Liver (tissue), 9 donors: Measurements from ENCODE around the gene SETD1B. TPM values are rescaled to one million over a fixed set of nuclear protein-coding genes. Genes with fewer than 3 reads are reported as not detected.

Source experiments
- DNase-seq: peaks from one replicate; pipeline ENCODE4 v3.0.0-alpha.2; 2017; ENCODE audit warnings: low spot score
- H3K27ac ChIP-seq, 2 donors: one replicate each; pipeline ENCODE4 v1.7.0; 2013; ENCODE audit warnings: inconsistent platforms in 2 of 2, low read length in 2 of 2, control low read depth in 1 of 2, low read depth in 1 of 2, mild to moderate bottlenecking in 1 of 2
- H3K27me3 ChIP-seq, 4 donors: one replicate each; pipeline versions ENCODE4 v1.6.1 to v1.7.0; 2013; ENCODE audit warnings: low read length in 3 of 4, inconsistent platforms in 1 of 4, mild to moderate bottlenecking in 1 of 4, moderate library complexity in 1 of 4; ENCODE audit not compliant: control insufficient read depth in 4 of 4, insufficient read depth in 4 of 4
- H3K36me3 ChIP-seq, 4 donors: one replicate each; pipeline versions ENCODE4 v1.6.1 to v1.7.0; 2013; ENCODE audit warnings: low read length in 3 of 4, mild to moderate bottlenecking in 3 of 4, low read depth in 1 of 4, moderate library complexity in 1 of 4; ENCODE audit not compliant: control insufficient read depth in 4 of 4, insufficient read depth in 3 of 4
- H3K4me1 ChIP-seq, 4 donors: one replicate each; pipeline versions ENCODE4 v1.6.1 to v1.7.0; 2013; ENCODE audit warnings: low read length in 3 of 4, mild to moderate bottlenecking in 3 of 4, moderate library complexity in 1 of 4; ENCODE audit not compliant: control insufficient read depth in 4 of 4, insufficient read depth in 4 of 4
- H3K4me3 ChIP-seq, 3 donors: one replicate each; pipeline versions ENCODE4 v1.6.1 to v1.7.0; 2013; ENCODE audit warnings: low read length in 3 of 3, control low read depth in 1 of 3, low read depth in 1 of 3, mild to moderate bottlenecking in 1 of 3
- H3K9ac ChIP-seq, 2 donors: one replicate each; pipeline ENCODE4 v1.7.0; 2013; ENCODE audit warnings: low read length in 2 of 2, mild to moderate bottlenecking in 2 of 2, moderate library complexity in 2 of 2, control low read depth in 1 of 2, low read depth in 1 of 2
- H3K9me3 ChIP-seq, 4 donors: one replicate each; pipeline versions ENCODE4 v1.6.1 to v1.7.0; 2013; ENCODE audit warnings: low read length in 3 of 4; ENCODE audit not compliant: control insufficient read depth in 4 of 4
- ATF3 ChIP-seq: IDR thresholded peaks from 2 replicates; pipeline ENCODE4 v1.6.1; 2016; ENCODE audit warnings: antibody characterized with exemption
- EGR1 ChIP-seq, 2 donors: IDR thresholded peaks; 2 replicates each; pipeline ENCODE4 v1.6.1; 2016 to 2018; ENCODE audit warnings: antibody characterized with exemption in 2 of 2, low read depth in 2 of 2
- FOXA1 ChIP-seq: IDR thresholded peaks from 2 replicates; pipeline ENCODE4 v1.6.1; 2016; ENCODE audit warnings: antibody characterized with exemption
- FOXA2 ChIP-seq: IDR thresholded peaks from 2 replicates; pipeline ENCODE4 v1.6.1; 2016; ENCODE audit warnings: antibody characterized with exemption
- GABPA ChIP-seq, 2 donors: IDR thresholded peaks in 1 of 2; conservative IDR thresholded peaks in 1 of 2; 2 replicates each; pipeline ENCODE4 v1.6.1; 2016; ENCODE audit warnings: antibody characterized with exemption in 2 of 2, mild to moderate bottlenecking in 1 of 2, moderate library complexity in 1 of 2
- HNF4A ChIP-seq, 2 donors: conservative IDR thresholded peaks; 2 replicates each; pipeline ENCODE4 v1.6.1; 2016; ENCODE audit warnings: antibody characterized with exemption in 2 of 2, mild to moderate bottlenecking in 2 of 2
- HNF4G ChIP-seq: IDR thresholded peaks from 2 replicates; pipeline ENCODE4 v1.6.1; 2016; ENCODE audit warnings: antibody characterized with exemption
- JUND ChIP-seq, 2 donors: IDR thresholded peaks; 2 replicates each; pipeline ENCODE4 v1.6.1; 2016; ENCODE audit warnings: antibody characterized with exemption in 2 of 2
- MAX ChIP-seq: IDR thresholded peaks from 2 replicates; pipeline ENCODE4 v1.6.1; 2016; ENCODE audit warnings: antibody characterized with exemption
- NR2F2 ChIP-seq: IDR thresholded peaks from 2 replicates; pipeline ENCODE4 v1.6.1; 2016; ENCODE audit warnings: antibody characterized with exemption
- RAD21 ChIP-seq, 2 donors: IDR thresholded peaks; 2 replicates each; pipeline ENCODE4 v1.6.1; 2016; ENCODE audit warnings: antibody characterized with exemption in 2 of 2, mild to moderate bottlenecking in 2 of 2
- REST ChIP-seq: IDR thresholded peaks from 2 replicates; pipeline ENCODE4 v1.6.1; 2016; ENCODE audit warnings: antibody characterized with exemption, mild to moderate bottlenecking
- RXRA ChIP-seq, 2 donors: IDR thresholded peaks; 2 replicates each; pipeline ENCODE4 v1.6.1; 2017 to 2018; ENCODE audit warnings: antibody characterized with exemption in 2 of 2, mild to moderate bottlenecking in 1 of 2
- SP1 ChIP-seq: IDR thresholded peaks from 2 replicates; pipeline ENCODE4 v1.6.1; 2018; ENCODE audit warnings: antibody characterized with exemption, mild to moderate bottlenecking
- TAF1 ChIP-seq: conservative IDR thresholded peaks from 2 replicates; pipeline ENCODE4 v1.6.1; 2016; ENCODE audit warnings: antibody characterized with exemption, mild to moderate bottlenecking
- ZBTB33 ChIP-seq: IDR thresholded peaks from 2 replicates; pipeline ENCODE4 v1.6.1; 2016; ENCODE audit warnings: antibody characterized with exemption
- WGBS: extraction: QIAGEN DNeasy Blood & Tissue Kit; methylation state at CpG from one replicate; pipeline ENCODE4 v1.1.7; 2013; 5-methylcytosine and 5-hydroxymethylcytosine counted together
- polyA plus RNA-seq, 2 donors: library from polyadenylated mRNA; stranded (reverse) in 1 of 2; unstranded in 1 of 2; fragments of 200-250 nt in 1 of 2; fragments of >200 nt in 1 of 2; fragmentation: Nextera tagmentation in 1 of 2; extraction: Ambion mirVana in 1 of 2; gene quantifications; one replicate each; pipeline versions ENCODE4 v1.2.1 to v1.2.3, GENCODE V29; 2013 to 2015
- total RNA-seq, 2 donors: library from RNA; depleted of rRNA; stranded (reverse); fragments of >200 nt; gene quantifications; one replicate each; pipeline ENCODE4 v1.2.3, GENCODE V29; 2014
- donor health status: healthy.
- donor health status: healthy.
- donor health status: healthy.
- donor health status: healthy.
- donor health status: healthy.

Gene SETD1B
- total and polyA plus RNA-seq, 4 donors = 1.8 to 7.9 (median 5.0) TPM

- Histone ChIP-seq H3K4me3 (no peak overlapping the region), H3K4me1 (peaks cover 2 to 17% (median 15%) of the 10 kb centered on the region in 4 donors), H3K27ac (no peak overlapping the region), H3K9me3 (no peaks in the 10 kb centered on the region), H3K9ac (no peak overlapping the region), H3K36me3 (peaks cover 25 to 63% (median 48%) of the 10 kb centered on the region in 4 donors), H3K27me3 (no peaks in the 10 kb centered on the region)
- TF ChIP-seq JUND (IDR thresholded peaks at IDR 0.05) (no peak), RAD21 (IDR thresholded peaks at IDR 0.05) (no peak), RXRA (IDR thresholded peaks at IDR 0.05) (no peak), HNF4A (conservative IDR thresholded peaks at IDR 0.05) (no peak), FOXA1 (no peak), MAX (no peak), FOXA2 (no peak), HNF4G (no peak), SP1 (no peak), REST (no peak), ZBTB33 (no peak), ATF3 (no peak), EGR1 (IDR thresholded peaks at IDR 0.05; ENCODE audit: low read depth in 2 of 2) (no peak), GABPA (IDR thresholded peaks at IDR 0.05 in 1 of 2, conservative IDR thresholded peaks at IDR 0.05 in 1 of 2) (no peak)
- DNase-seq = no peak
- WGBS = 95% methylated on average over 47 of the region's 47 CpGs
Observed at GRCh38 chr12:121816925-121817647, 13.3 kb downstream of the SETD1B start.

GRCh38 chr12:121817648-121818043, 13.8 kb downstream of the SETD1B start:
- 96% methylated on average over 18 of the region's 18 CpGs for WGBS
- no peak for DNase-seq
- TF ChIP-seq ZBTB33 = no peak
- TF ChIP-seq REST = no peak
- TF ChIP-seq EGR1 (IDR thresholded peaks at IDR 0.05; ENCODE audit: low read depth in 2 of 2) = no peak
- no peak for TF ChIP-seq NR2F2
- no peak for TF ChIP-seq GABPA (IDR thresholded peaks at IDR 0.05 in 1 of 2, conservative IDR thresholded peaks at IDR 0.05 in 1 of 2)
- TF ChIP-seq FOXA2 = no peak
- no peak for TF ChIP-seq RAD21 (IDR thresholded peaks at IDR 0.05)
- TF ChIP-seq TAF1 = no peak
- no peak for TF ChIP-seq SP1
- TF ChIP-seq MAX = no peak
- no peak for TF ChIP-seq FOXA1

More at GRCh38 chr12:121817648-121818043, 13.8 kb downstream of the SETD1B start:
- peaks cover 28 to 68% (median 51%) of the 10 kb centered on the region in 4 donors for H3K36me3 ChIP-seq
- H3K27ac ChIP-seq = no peak overlapping the region
- H3K4me3 ChIP-seq = no peak overlapping the region
- no peak overlapping the region for H3K9ac ChIP-seq
- H3K27me3 ChIP-seq = no peaks in the 10 kb centered on the region
- H3K9me3 ChIP-seq = no peaks in the 10 kb centered on the region
- H3K4me1 ChIP-seq = peaks cover 2 to 13% (median 11%) of the 10 kb centered on the region in 4 donors
